Measurements from ENCODE around the gene C1D.

Gene C1D

DNA sequence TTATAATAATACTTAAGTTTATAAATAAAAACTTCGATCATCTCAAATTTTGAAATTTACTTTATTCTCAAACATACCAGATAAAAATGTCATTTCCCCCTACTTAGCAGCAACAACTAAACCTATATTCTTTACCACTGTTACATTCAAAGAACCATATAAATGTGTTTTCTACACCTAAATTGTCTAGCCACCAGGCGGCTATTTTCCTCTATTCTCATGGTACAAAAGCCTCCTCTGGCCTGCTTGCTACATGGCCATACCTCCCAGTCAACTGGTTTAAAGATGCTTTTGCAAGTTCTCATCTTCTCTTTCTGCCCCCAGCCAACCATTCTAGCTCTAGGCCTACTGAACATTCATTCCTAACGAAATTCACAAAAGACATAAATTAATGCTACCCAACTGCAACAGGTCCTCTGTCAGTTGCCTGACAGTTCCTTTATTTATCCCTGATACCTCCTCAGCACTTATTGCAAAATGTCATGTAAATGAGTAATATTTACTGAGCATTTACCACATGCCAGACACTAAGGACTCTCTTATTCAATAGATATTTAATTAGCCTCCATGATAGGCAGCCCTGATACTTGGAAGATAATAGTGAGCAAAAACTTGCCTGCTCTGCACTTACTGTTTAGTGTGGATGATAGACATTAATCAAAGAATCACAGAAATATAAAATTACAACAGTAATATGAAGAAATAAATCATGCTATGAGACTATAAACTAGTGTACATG is 5.0 kb downstream of the C1D start:
- no peak for DNase-seq (ENCODE audit: low read depth, low spot score)

DNA sequence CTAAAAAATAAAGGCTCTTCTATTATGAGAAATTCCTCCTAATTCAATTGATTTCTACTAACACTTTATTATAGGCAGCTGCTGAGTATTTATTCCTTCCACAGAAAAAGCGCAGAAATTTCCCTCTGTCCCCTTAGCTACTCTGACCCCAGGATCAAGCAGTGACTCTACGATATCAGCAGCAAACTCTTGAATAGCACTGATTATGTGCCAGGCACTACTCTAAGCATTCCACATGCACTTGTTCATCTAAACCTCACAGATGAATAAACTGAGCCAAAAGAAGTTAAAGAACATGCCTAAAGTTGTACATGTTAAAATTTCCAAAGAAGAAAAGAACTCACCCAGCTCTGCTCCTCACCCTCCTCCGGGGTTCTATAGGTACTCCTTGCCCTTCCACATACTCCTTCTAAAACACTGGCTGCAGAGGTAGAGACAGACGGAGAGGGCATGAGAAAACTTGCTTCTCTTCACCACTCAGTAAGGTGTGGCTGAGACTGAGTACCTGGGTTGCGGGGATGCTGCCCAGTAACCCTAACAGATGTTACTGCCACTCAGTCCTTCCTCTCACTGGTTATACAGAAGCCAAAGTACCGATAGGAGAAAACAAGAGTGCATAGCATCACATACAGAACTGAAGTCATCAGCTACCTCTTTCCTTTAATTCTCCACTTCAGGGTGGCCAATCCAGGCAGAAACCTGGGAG is 9.9 kb downstream of the C1D start:
- no peak for DNase-seq (ENCODE audit: low read depth, low spot score)

DNA sequence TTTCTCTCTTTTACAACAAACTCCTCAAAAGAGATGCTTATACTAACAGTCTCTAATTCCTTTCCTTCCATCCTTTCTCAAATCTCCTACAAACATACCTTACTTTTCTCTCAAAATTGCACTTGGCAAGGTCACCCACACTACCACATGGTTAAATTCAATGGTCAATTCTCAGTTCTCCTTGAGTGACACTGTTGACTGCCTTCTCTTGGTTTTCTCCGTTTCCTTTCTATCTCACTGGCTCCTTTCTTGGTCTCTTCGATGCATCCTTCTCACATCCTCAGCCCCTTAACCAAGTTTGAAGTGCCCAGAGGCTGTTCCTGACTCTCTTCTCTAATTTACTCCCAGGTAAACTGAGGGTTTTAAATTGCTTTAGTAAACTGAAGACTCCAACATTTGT is 12.5 kb downstream of the C1D start:
- DNase-seq (ENCODE audit: low read depth, low spot score): no peak

DNA sequence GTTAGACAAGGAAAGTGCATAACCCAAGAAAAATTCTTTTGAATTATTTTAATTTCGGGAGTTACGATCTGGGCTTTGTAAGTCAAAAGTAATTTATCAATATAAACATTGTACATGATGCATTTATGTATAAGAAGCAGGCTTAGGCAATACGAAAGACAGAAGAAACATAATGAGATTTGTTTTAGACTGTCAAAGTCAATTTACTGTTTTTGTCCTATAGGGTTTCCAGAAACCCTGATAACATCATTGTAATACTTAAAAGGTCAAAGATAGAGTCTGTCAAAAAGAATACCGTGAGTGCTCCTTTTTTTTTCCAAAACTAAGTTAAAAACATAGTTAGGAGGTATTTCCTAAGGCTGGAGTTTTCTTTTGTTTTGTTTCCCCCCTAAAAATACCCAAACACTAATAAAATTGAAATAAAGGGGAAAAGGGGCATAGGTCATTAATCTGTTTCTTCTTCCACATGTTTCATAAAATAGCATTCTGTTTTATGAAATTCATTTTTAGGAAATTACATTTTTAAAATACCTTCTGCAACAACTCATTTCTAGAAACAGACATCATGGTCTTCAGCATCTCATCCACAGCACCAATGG is 16.1 kb downstream of the C1D start:
- no peak for DNase-seq (ENCODE audit: low read depth, low spot score)

DNA sequence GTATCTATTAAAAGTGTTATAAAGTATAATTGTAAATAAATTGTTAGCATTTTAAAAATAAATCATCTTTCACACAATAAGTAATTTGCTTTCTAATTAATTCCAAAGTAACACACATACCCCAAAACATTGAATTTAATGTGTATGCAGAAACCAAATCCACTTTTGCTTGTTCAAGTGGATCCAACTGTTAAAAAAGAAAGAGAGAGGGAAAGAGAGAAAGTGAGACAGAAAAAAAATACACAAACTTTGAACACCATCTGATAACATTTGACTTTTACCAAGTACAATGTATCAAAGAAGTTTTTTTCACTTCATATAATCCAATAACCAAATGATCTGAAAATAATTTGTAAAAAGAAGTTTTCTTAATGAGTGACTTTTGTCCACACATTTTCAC is 16.6 kb downstream of the C1D start:
- no peak for DNase-seq (ENCODE audit: low read depth, low spot score)

DNA sequence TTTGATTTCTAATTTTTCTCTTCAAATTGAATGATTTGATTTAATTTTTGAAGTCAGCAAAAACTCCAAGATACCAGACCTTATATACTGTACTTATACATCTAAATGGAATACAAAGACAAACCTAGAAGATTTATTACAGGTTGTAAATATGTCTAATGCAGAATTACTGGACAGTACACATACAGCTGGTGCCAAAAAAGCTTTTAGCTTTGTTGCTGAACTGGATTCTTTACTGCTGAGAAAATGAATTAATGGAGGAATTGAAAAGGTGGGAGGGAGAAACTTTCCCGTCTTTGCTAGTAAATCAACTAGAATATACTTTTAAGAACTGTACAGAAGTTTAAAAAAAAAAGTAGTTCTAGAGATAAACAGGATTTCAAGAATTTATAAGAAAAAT is 17.5 kb downstream of the C1D start:
- no peak for DNase-seq (ENCODE audit: low read depth, low spot score)

DNA sequence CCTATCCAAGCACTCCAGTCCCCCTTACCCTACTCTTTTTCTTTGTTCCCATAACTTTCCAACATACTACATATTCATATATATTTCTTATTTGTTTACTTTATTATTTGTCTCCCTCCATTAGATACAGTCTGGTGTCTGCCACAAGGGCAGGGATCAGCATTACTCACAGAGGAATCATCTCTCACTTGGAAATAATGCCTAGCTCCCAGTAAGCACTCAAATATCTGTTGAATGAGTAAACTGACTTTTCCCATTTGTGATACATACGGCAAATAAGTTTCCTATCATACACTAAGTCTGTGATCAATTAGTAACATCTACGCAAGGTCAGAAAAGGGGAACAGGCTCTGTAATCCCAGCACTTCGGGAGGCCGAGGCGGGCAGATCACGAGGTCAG is 18.7 kb downstream of the C1D start:
- no peak for DNase-seq (ENCODE audit: low read depth, low spot score)

DNA sequence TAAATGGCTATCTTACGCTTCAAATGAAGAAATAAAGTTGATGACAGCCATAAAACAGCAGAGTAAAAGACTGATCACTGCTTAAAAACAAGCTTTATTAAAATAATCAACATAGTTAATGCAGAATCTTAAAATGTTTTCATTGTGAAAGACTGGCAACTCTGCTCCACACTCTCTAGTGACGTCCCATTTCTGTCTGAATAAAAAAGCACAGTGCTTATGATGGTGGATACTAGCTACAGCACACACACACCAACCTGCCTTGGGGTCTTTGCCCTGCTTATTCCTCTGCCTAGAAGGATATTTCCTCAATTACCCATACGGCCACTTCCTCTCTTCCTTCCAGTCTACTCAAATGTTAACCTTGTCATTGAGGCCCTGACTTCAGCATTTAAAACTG is 19.1 kb downstream of the C1D start:
- DNase-seq (ENCODE audit: low read depth, low spot score): no peak

DNA sequence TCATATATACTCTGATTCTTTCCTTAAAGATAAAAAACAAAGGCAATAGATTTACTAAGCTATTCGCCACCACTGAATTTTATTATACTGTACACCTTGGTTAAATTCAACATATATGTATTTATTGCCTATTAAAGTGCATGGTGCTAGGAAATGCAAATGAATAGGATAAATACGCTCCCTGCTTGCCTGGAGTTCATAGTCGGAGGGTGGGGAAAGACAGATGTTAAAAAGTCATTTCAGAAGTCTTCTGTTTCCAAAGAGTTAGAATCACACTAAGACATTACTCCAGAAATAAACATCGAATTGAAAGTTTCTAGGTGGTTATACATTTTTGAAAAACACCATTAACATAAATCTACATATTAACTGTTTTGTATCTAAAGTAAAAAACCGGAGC is 19.8 kb downstream of the C1D start:
- no peak for DNase-seq (ENCODE audit: low read depth, low spot score)

DNA sequence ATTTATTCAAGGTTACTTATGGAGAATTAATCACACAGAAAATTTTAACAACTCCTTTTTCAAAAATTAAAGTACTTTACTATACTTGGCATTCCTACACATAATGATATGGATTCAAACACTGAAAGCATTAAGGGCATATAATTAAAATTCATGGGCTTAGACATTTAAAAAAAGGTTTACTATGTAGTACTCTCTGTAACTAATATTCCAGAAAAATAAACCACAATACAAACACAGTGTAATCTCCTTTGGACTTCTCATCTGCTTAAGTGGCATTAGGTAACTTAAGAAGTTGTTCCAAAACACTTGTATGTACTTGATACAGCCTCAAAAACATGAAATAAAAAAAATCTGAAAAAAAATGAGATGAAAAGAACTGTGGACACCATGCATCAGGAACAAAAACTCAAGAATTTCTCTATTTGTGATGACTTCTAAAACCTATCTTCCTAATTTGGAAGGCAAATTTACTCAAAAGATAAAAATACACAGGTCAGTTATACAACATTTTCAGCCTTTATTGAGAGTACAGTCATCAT is 21.0 kb downstream of the C1D start:
- no peak for DNase-seq (ENCODE audit: low read depth, low spot score)

DNA sequence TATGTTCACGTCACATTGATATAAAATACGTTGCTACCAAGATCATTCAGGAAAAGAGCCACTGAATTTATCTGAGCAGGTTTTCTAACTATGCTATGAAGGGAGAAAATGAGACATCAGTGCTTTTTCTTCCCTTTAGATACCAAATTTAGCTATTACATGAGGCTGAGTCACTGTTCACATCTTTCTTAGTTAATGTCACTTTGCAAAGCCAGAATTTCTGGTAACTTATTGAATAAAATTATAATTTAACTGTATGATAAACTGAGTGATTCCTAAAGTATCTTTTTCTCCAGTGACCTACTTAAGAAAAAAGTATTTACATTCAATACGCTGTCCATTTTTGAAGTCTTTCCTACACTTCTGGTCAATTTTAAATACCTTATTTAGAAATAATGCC is 22.7 kb downstream of the C1D start:
- no peak for DNase-seq (ENCODE audit: low read depth, low spot score)

DNA sequence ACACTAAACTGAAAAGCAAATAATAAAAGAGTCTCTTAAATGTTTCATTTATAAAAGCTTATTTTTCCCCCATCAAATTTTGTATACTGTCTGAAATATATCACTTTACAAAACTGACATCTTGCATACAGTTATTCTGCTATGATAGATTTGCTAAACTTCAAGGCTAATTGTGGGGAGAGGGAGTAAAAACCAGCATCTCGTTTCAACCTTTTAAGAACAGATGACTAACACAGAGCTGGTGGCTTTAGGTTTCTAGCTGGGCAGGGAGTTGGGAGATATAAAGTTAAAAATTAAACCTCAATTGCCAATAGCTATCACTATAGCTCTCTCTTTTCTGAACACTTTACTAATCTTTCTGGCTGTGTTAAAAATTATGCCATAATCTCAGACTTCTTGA is 23.5 kb downstream of the C1D start:
- DNase-seq (ENCODE audit: low read depth, low spot score): no peak

DNA sequence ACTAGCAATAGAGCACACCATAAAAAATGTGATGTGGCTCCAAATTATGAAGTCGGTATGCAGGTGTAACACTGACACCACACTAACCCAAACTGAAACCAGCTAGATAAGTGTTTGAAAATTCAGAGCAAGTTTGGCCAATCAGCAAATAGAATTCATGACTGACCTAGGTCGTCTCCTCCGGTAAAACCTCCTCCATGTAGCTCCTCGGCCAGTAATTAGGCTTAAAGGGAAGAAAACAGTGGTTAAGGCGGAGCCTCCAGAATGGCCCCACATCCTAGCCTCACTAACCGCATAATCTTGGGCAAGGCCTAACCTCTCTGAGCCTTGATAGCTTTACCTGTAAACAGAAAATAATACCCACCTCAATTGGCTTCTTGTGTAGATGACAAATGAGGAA is 30.1 kb downstream of the C1D start:
- DNase-seq (ENCODE audit: low read depth, low spot score): no peak

DNA sequence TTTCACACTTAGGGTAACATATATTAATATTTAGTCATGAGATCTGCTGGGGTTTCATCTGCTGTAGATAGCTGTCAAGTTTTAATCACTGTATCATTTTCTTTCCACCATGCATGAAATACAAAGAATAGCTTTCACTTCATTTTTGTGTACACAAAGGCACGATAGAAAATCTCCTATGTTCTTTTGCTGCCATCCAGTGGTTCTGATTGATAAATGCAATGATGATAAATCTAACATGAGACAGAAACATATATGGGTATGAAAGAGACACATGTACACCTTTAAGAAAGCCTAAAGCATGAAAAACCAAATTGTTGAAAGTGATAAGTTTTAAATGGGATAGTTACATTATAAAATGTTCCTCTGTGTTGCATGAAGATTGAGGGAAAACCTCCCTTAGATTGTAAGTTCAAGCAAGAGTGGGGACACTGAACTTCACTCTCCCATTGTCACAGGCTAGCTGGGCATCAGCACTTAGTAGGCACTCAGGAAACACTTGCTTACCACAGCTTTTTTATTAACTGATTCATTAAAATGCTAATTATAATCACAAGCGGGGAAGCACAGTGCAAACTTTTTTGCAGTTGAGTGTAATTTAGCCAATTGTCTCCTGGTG is 31.2 kb downstream of the C1D start:
- no peak for DNase-seq (ENCODE audit: low read depth, low spot score)

DNA sequence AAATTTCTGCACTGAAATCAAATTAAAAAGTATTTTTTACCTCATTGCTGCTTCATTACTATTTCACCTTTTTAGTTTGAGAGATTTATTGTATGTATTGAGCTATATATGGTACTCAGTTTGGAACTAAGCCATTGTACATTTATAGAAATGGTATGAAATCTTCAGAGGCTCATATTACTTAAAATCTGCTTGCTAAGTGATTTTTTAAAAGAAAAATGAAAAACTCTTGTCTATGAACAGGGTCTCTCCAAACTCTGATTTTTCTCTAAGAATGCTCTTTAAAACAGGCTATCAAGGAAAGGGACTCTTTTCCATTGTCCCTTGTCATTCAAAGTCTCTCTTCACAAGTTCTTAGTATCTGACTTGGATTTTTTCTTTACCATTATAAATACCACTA is 31.8 kb downstream of the C1D start:
- no peak for DNase-seq (ENCODE audit: low read depth, low spot score)

DNA sequence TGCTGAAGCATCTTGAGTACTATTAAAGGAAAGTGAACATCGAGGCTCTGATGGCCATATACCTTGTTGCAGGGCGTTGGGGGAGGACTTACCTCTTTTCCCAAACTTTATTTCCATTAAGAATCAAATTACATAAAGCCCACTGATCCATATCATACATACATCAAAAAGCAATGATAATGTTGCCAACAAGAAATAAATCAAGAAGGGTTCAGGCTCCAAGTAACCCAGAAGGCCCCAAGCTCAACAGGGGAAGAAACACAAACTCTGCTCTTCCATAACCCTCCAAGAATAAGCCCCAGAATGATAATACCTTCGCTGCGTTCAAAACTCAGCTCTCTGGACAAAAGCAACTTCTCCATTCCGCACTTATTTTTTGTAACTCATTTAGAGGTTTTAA is 32.3 kb downstream of the C1D start:
- no peak for DNase-seq (ENCODE audit: low read depth, low spot score)

DNA sequence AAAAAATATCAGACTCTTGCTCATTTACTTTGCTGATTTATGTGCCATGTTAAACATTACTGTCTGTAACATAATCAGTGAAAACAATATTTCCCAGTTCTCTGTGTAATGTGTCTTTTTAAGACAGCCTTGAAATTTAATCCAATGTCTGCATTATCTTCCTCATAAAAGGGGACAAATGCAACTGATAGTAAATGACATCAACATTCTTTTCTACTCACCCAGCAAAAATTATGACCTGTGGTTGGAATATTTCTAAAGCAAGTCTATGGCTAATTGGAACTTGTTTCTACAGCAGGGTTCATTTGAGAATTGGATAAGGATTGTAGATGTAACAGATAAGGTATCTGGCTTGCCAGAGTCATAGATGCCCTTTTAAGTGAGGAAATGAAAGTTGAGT is 34.8 kb downstream of the C1D start:
- no peak for DNase-seq (ENCODE audit: low read depth, low spot score)

DNA sequence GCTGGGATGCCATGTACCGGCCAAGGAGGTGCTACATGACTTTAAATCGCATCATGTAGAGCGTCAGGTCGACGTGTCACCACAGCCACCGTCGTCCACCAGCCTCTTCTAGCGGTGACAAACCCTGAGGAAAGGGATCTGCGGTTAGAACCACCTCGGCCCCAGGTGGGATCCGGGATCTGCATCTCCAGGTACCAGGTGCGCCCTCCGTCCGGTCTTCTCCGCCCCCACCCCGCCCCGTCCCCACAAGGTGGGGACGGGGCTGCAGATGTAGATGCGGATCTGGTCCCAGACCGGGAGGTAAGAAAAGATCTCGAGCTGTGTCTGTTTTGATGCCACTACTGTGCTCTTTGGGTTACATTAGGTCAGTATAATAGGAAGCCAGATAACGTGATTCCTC is 38.4 kb downstream of the C1D start:
- no peak for DNase-seq (ENCODE audit: low read depth, low spot score)

DNA sequence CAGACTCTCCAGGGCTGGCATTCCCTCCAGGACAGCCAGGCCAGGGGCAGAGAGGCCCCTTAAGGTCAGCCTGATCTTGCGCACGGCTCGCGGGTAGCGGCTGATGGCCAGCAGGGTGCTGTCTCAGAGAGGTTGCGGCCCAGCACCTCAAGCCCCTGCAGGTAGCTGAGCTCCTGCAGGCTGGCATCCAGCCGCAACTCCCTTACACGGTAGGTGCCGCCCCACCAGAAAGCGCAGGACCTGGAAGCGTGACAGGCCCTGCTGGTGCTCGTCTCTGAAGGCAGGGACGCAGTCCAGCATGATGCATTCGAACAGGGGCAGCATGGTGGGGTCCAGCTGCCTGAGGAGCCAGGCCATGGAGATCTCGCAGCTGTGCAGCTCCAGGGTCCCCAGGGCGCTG is 38.9 kb downstream of the C1D start:
- DNase-seq (ENCODE audit: low read depth, low spot score): no peak

DNA sequence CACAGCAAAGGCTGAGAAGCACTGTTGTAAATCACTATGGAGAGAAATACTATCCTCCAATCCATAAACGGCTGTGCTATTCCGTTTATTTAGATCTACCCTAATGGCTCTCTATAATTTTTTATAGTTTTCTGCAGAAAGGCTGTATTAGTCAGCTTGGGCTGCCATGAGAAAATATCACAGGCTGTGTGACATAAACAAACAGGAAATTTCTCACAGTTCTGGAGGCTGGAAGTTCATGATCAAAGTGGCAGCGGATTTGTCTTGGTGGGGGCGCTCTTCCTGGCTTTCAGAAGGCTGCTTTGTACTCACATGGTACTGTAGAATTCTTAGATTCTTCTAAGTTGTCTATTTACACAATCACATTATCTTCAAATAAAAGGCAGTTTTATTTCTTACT is 44.1 kb downstream of the C1D start:
- DNase-seq (ENCODE audit: low read depth, low spot score): no peak

DNA sequence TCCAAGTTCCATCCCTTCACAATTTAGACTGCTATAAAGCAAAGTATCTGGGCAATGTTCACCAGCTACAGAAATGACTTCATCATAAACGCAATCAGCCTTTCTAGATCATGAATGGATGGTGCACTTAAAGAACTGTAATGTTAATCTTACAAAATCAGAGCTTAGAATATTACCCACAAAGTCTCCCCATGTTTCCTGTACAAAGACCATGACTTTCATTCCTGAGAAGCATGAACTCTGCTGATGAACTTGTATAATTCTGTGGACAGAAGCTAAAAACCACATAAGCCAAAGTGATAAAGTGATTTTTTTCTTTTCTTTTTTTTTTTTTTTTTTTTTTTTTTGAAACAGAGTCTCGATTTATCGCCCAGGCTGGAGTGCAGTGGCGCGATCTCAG is 53.3 kb downstream of the C1D start:
- DNase-seq (ENCODE audit: low read depth, low spot score): no peak

DNA sequence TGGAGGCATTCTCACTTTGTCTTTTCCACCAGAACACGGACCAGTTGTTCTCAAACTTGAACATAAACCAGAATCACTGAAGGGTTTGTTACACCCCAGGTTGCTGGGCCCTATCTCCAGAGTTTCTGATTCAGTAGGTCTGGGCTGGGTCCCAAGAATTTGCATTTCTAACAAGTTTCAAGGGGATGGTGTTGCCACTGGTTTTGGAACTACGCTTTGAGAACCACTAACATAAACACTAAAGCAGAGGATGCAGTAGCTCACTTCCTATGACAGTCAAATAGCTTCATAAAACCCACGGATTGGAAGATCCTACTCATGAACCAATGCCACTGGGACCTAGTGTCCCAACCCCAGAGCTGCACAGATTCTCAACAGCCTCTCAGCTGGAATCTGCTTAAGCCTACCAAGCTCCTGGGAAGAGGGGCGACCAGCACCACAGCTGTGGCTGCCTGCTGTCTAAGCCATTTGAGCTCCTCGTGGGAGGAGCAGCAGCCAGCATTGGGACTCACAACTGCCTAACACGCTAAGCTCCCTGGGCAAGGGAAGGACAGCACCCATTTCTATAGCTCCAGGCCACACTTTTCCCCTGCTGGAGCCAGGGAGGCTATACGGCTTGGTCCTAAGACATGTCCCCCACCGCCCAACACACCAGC is 62.5 kb downstream of the C1D start:
- DNase-seq (ENCODE audit: low read depth, low spot score): no peak
